ENCODE results near the gene ZNF771.

The ZNF771 gene

GRCh38 chr16:30380072-30380802, 27.2 kb upstream of the ZNF771 start:
- no peak for TF ChIP-seq CTCF (conservative IDR thresholded peaks at IDR 0.05; ENCODE audit: low read length)
- no peak overlapping the region for H3K4me3 ChIP-seq (ENCODE audit: low read length)
- no peak for DNase-seq (ENCODE audit: low read depth)

- H3K4me3 ChIP-seq (ENCODE audit: low read length): no peak overlapping the region
- no peak for DNase-seq (ENCODE audit: low read depth)
- no peak for TF ChIP-seq CTCF (conservative IDR thresholded peaks at IDR 0.05; ENCODE audit: low read length)
Observed at GRCh38 chr16:30380803-30381208, 26.6 kb upstream of the ZNF771 start.

- TF ChIP-seq CTCF (conservative IDR thresholded peaks at IDR 0.05; ENCODE audit: low read length): no peak
- no peak for DNase-seq (ENCODE audit: low read depth)
- no peak overlapping the region for H3K4me3 ChIP-seq (ENCODE audit: low read length)
Observed at GRCh38 chr16:30381291-30382041, 25.9 kb upstream of the ZNF771 start.

GRCh38 chr16:30382111-30382881, 25.1 kb upstream of the ZNF771 start, which contains the start of gene SEPTIN1:
Gene SEPTIN1, minus strand, starts transcription at chr16:30382561. Its CDS starts 19 bp downstream, at chr16:30382542.
- TF ChIP-seq CTCF (conservative IDR thresholded peaks at IDR 0.05; ENCODE audit: low read length): no peak
- no peak for DNase-seq (ENCODE audit: low read depth)
- H3K4me3 ChIP-seq (ENCODE audit: low read length): no peak within 1 kb of the TSS

- H3K4me3 ChIP-seq (ENCODE audit: low read length): no peak overlapping the region
- DNase-seq (ENCODE audit: low read depth): no peak
- no peak for TF ChIP-seq CTCF (conservative IDR thresholded peaks at IDR 0.05; ENCODE audit: low read length)
Observed at GRCh38 chr16:30383521-30383920, 23.9 kb upstream of the ZNF771 start.

GRCh38 chr16:30394592-30395154, 12.7 kb upstream of the ZNF771 start:
- no peak for DNase-seq (ENCODE audit: low read depth)
- no peak for TF ChIP-seq CTCF (conservative IDR thresholded peaks at IDR 0.05; ENCODE audit: low read length)
- H3K4me3 ChIP-seq (ENCODE audit: low read length): peak overlapping the region; percentile 82

All from AG10803 (cell line).